Mesothelial cell of epicardium (in vitro differentiated cells): Measurements from ENCODE around the gene UBE2F. TPM values are rescaled to one million over a fixed set of nuclear protein-coding genes. Genes with fewer than 3 reads are reported as not detected.

Experiments
- DNase-seq, 2 experiments: peaks; one replicate each; pipeline ENCODE4 v3.0.0; 2021; ENCODE audit warnings: low spot score in 2 of 2; ENCODE audit not compliant: unreplicated experiment in 2 of 2
- H3K27ac Mint-ChIP-seq: 2 replicates; pipeline ENCODE4 v1.8.0; 2021; ENCODE audit warnings: mixed read lengths
- H3K27me3 Mint-ChIP-seq: 2 replicates; pipeline ENCODE4 v1.8.0; 2021; ENCODE audit warnings: low read depth, mixed read lengths
- H3K36me3 Mint-ChIP-seq: 2 replicates; pipeline ENCODE4 v1.8.0; 2021; ENCODE audit warnings: mixed read lengths
- H3K4me1 Mint-ChIP-seq: 2 replicates; pipeline ENCODE4 v1.8.0; 2021; ENCODE audit warnings: mixed read lengths
- H3K4me3 Mint-ChIP-seq: 2 replicates; pipeline ENCODE4 v1.8.0; 2021; ENCODE audit warnings: mild to moderate bottlenecking, moderate library complexity, mixed read lengths
- H3K9me3 Mint-ChIP-seq: 2 replicates; pipeline ENCODE4 v1.8.0; 2021; ENCODE audit warnings: mixed read lengths
- total RNA-seq: library from RNA; stranded (reverse); gene quantifications from 3 replicates; pipeline ENCODE4 v1.2.1, GENCODE V29; 2021
- TF ChIP-seq, protein P1 (sequence below): fragments of 200-600 bp; sonication (generic); IDR thresholded peaks from one replicate; pipeline ENCODE4 v1.5.0; 2021; ENCODE audit warnings: antibody characterized with exemption; ENCODE audit not compliant: unreplicated experiment

Gene UBE2F
- total RNA-seq, 1 donor from 2014 or later, result 33.4 TPM

DNA sequence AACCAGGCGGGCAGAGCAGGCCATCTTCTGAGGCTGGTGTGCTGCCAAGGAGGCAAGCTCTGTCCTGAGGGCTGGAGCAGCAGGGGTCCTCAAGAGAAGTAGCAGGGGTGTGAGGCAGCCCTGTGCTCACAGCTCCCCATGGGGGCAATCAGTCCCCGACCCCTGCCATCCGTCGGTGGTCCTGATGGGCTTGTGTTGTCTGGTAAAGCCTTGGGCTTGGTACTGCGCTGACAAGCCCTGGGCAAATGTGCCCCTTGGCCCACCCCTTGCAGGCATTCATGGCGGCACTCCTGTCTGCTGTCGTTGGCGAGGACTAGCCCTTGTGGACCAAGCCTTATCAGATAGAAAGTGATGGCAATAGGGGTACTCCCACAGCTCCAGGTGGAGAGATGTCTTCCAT lies 71.4 kb downstream of the UBE2F start:
- Mint-ChIP-seq H3K4me3 (no peak overlapping the region), H3K9me3 (no peaks in the 10 kb centered on the region), H3K27me3 (no peaks in the 10 kb centered on the region), H3K27ac (no peak overlapping the region), H3K4me1 (no peaks in the 10 kb centered on the region), H3K36me3 (peaks cover 36% of the 10 kb centered on the region)
- TF ChIP-seq, protein P1, sequence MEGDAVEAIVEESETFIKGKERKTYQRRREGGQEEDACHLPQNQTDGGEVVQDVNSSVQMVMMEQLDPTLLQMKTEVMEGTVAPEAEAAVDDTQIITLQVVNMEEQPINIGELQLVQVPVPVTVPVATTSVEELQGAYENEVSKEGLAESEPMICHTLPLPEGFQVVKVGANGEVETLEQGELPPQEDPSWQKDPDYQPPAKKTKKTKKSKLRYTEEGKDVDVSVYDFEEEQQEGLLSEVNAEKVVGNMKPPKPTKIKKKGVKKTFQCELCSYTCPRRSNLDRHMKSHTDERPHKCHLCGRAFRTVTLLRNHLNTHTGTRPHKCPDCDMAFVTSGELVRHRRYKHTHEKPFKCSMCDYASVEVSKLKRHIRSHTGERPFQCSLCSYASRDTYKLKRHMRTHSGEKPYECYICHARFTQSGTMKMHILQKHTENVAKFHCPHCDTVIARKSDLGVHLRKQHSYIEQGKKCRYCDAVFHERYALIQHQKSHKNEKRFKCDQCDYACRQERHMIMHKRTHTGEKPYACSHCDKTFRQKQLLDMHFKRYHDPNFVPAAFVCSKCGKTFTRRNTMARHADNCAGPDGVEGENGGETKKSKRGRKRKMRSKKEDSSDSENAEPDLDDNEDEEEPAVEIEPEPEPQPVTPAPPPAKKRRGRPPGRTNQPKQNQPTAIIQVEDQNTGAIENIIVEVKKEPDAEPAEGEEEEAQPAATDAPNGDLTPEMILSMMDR, result no peak
- peak in 1 of 2 experiments; percentile 19 for DNase-seq

GRCh38 chr2:238039151-238039550 lies 72.3 kb downstream of the UBE2F start:
- no peak overlapping the region for H3K27ac Mint-ChIP-seq
- no peak overlapping the region for H3K4me3 Mint-ChIP-seq
- H3K36me3 Mint-ChIP-seq, result peaks cover 36% of the 10 kb centered on the region
- H3K4me1 Mint-ChIP-seq, result no peaks in the 10 kb centered on the region
- DNase-seq, result peak in 1 of 2 experiments; percentile 9
- H3K9me3 Mint-ChIP-seq, result no peaks in the 10 kb centered on the region
- no peaks in the 10 kb centered on the region for H3K27me3 Mint-ChIP-seq
- TF ChIP-seq, protein P1, result no peak

GRCh38 chr2:238039985-238040384 lies 73.2 kb downstream of the UBE2F start:
- TF ChIP-seq, protein P1, result no peak
- Mint-ChIP-seq H3K9me3 (no peaks in the 10 kb centered on the region), H3K36me3 (peaks cover 32% of the 10 kb centered on the region), H3K4me3 (no peak overlapping the region), H3K4me1 (no peaks in the 10 kb centered on the region), H3K27me3 (no peaks in the 10 kb centered on the region), H3K27ac (no peak overlapping the region)
- peak in 1 of 2 experiments; percentile 17 for DNase-seq

GRCh38 chr2:238040918-238041317 lies 74.1 kb downstream of the UBE2F start:
- H3K27me3 Mint-ChIP-seq, result no peaks in the 10 kb centered on the region
- H3K9me3 Mint-ChIP-seq, result no peaks in the 10 kb centered on the region
- no peak overlapping the region for H3K27ac Mint-ChIP-seq
- peaks cover 31% of the 10 kb centered on the region for H3K36me3 Mint-ChIP-seq
- H3K4me3 Mint-ChIP-seq, result no peak overlapping the region
- no peaks in the 10 kb centered on the region for H3K4me1 Mint-ChIP-seq
- peak in 1 of 2 experiments; percentile 16 for DNase-seq
- TF ChIP-seq, protein P1, result no peak

DNA sequence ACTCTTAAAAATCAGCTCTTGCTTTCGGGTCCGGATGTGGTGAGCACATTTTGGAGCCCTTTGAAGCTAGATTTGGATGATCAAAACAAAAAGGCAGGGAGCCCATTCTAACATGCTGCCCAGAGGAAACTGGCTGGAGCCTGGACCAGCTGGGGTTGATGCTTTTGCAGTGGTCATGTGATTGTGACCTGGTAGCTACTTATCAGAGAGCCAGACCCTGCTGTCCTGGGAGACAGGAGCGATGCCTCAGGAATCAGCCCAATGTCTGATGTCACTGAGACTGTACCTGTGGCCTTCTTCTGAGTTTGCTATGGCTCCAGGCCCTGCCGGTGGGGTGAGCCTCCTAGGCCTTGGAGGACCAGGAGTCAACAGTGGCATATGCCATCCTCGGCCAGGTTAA lies 75.3 kb downstream of the UBE2F start:
- H3K9me3 Mint-ChIP-seq, result peaks cover 2% of the 10 kb centered on the region
- H3K4me3 Mint-ChIP-seq, result no peak overlapping the region
- DNase-seq, result no peak
- H3K4me1 Mint-ChIP-seq, result no peaks in the 10 kb centered on the region
- H3K27ac Mint-ChIP-seq, result no peak overlapping the region
- no peaks in the 10 kb centered on the region for H3K27me3 Mint-ChIP-seq
- peaks cover 38% of the 10 kb centered on the region for H3K36me3 Mint-ChIP-seq
- TF ChIP-seq, protein P1, result no peak

- TF ChIP-seq, protein P1, result no peak
- no peak for DNase-seq
- Mint-ChIP-seq H3K36me3 (peaks cover 40% of the 10 kb centered on the region), H3K4me1 (no peaks in the 10 kb centered on the region), H3K4me3 (no peak overlapping the region), H3K27ac (no peak overlapping the region), H3K27me3 (no peaks in the 10 kb centered on the region), H3K9me3 (peaks cover 10% of the 10 kb centered on the region)
Observed at GRCh38 chr2:238042849-238043584, 76.2 kb downstream of the UBE2F start.
